ENCODE measurements around the gene TATDN2. TPM values are rescaled to one million over a fixed set of nuclear protein-coding genes. Genes with fewer than 3 reads are reported as not detected.

The TATDN2 gene
- total RNA-seq, 1 experiment from 2014 or later, result 30.4 TPM

GRCh38 chr3:10328460-10329071 lies 80.3 kb downstream of the TATDN2 start:
- Histone ChIP-seq H3K27ac (ENCODE audit: low read length) (no peak overlapping the region), H3K27me3 (ENCODE audit: control insufficient read depth, insufficient read depth, low read length) (peaks cover 8% of the 10 kb centered on the region; the same call in 1 of the 2 replicates), H3K36me3 (ENCODE audit: control insufficient read depth, insufficient read depth, low read length) (no peaks in the 10 kb centered on the region), H3K4me1 (ENCODE audit: control insufficient read depth, insufficient read depth, low read length) (no peaks in the 10 kb centered on the region), H3K9me3 (ENCODE audit: control insufficient read depth, insufficient read depth, low read depth, low read length) (no peaks in the 10 kb centered on the region), H3K4me3 (ENCODE audit: low read depth in 2 of 2, low read length in 2 of 2) (no peak overlapping the region)
- in situ Hi-C loops (cut with HindIII; ENCODE audit: low pct_unique_long_range_greater_than_20kb, low sequenced_read_pairs), result no loop called here
- intact Hi-C loops (cut with micrococcal nuclease; ENCODE audit: unreplicated experiment), result no loop called here
- POLR2A ChIA-PET, result no interaction called here
- TF ChIP-seq POLR2AphosphoS5 (IDR thresholded peaks at IDR 0.05; ENCODE audit: low read depth, low read length) (no peak), CTCF (IDR thresholded peaks at IDR 0.05) (no peak), TCF7L2 (IDR thresholded peaks at IDR 0.05; ENCODE audit: low read depth, low read length) (no peak), SIN3A (IDR thresholded peaks at IDR 0.05; ENCODE audit: borderline replicate concordance, insufficient read depth, low read depth, low read length) (no peak), REST (IDR thresholded peaks at IDR 0.05; ENCODE audit: insufficient read depth in 1 of 2, low read depth in 2 of 2, low read length in 1 of 2) (no peak)
- no TSS peak for BruUV-seq (replicated peaks)
- no peak for DNase-seq (ENCODE audit: low read depth, low spot score)
- CTCF ChIA-PET, result no interaction called here
- ATAC-seq, result no peak

- Histone ChIP-seq H3K4me3 (ENCODE audit: low read depth in 2 of 2, low read length in 2 of 2) (no peak overlapping the region), H3K36me3 (ENCODE audit: control insufficient read depth, insufficient read depth, low read length) (no peaks in the 10 kb centered on the region), H3K27ac (ENCODE audit: low read length) (no peak overlapping the region), H3K9me3 (ENCODE audit: control insufficient read depth, insufficient read depth, low read depth, low read length) (no peaks in the 10 kb centered on the region), H3K27me3 (ENCODE audit: control insufficient read depth, insufficient read depth, low read length) (peaks cover 8% of the 10 kb centered on the region; the same call in 1 of the 2 replicates), H3K4me1 (ENCODE audit: control insufficient read depth, insufficient read depth, low read length) (no peaks in the 10 kb centered on the region)
- ATAC-seq, result no peak
- no TSS peak for BruUV-seq (replicated peaks)
- no peak for DNase-seq (ENCODE audit: low read depth, low spot score)
- intact Hi-C loops (cut with micrococcal nuclease; ENCODE audit: unreplicated experiment) (no loop called here), in situ Hi-C loops (cut with HindIII; ENCODE audit: low pct_unique_long_range_greater_than_20kb, low sequenced_read_pairs) (no loop called here)
- no peak for TF ChIP-seq CTCF (IDR thresholded peaks at IDR 0.05)
- no peak for TF ChIP-seq TCF7L2 (IDR thresholded peaks at IDR 0.05; ENCODE audit: low read depth, low read length)
- TF ChIP-seq POLR2AphosphoS5 (IDR thresholded peaks at IDR 0.05; ENCODE audit: low read depth, low read length), result no peak
- no peak for TF ChIP-seq REST (IDR thresholded peaks at IDR 0.05; ENCODE audit: insufficient read depth in 1 of 2, low read depth in 2 of 2, low read length in 1 of 2)
- no peak for TF ChIP-seq SIN3A (IDR thresholded peaks at IDR 0.05; ENCODE audit: borderline replicate concordance, insufficient read depth, low read depth, low read length)
- CTCF ChIA-PET, result no interaction called here
- POLR2A ChIA-PET, result no interaction called here
These were observed 81.3 kb downstream of the TATDN2 start for GRCh38 chr3:10329495-10330015.
